ENCODE measurements around the gene NCKAP5.

NCKAP5 gene

GRCh38 chr2:133448195-133448594, 120.1 kb downstream of the NCKAP5 start:
- H3K4me3 ChIP-seq (ENCODE audit: low read depth, low read length): no peak overlapping the region
- no peak for DNase-seq (ENCODE audit: low read depth)
- TF ChIP-seq, protein P1, sequence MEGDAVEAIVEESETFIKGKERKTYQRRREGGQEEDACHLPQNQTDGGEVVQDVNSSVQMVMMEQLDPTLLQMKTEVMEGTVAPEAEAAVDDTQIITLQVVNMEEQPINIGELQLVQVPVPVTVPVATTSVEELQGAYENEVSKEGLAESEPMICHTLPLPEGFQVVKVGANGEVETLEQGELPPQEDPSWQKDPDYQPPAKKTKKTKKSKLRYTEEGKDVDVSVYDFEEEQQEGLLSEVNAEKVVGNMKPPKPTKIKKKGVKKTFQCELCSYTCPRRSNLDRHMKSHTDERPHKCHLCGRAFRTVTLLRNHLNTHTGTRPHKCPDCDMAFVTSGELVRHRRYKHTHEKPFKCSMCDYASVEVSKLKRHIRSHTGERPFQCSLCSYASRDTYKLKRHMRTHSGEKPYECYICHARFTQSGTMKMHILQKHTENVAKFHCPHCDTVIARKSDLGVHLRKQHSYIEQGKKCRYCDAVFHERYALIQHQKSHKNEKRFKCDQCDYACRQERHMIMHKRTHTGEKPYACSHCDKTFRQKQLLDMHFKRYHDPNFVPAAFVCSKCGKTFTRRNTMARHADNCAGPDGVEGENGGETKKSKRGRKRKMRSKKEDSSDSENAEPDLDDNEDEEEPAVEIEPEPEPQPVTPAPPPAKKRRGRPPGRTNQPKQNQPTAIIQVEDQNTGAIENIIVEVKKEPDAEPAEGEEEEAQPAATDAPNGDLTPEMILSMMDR (IDR thresholded peaks at IDR 0.05; ENCODE audit: insufficient read depth, low read depth, low read length, missing control alignments): no peak

- no peak overlapping the region for H3K4me3 ChIP-seq (ENCODE audit: low read depth, low read length)
- TF ChIP-seq, protein P1 (IDR thresholded peaks at IDR 0.05; ENCODE audit: insufficient read depth, low read depth, low read length, missing control alignments): no peak
- no peak for DNase-seq (ENCODE audit: low read depth)
Measured at GRCh38 chr2:133447303-133447702, 121.0 kb downstream of the NCKAP5 start.

DNA sequence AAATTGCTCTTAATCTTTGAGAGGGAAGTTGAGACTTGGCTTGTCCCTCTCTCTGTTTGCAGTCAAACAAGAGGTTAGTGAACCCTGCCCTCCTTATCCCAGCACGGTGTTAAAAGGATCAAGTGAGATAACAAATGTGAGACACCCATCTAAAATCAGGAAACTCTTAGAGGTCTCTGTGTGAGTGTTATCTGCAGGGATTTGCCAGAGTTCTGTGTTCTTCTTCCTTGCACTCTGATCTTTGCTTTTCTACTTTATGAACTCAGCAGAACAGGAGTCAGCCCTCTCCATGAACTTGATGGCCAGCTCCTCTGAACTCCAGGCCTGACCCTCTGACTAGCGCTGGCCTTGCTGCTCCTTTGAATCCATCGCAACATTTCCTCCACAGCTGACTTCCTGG, 123.8 kb downstream of the NCKAP5 start:
- no peak for DNase-seq (ENCODE audit: low read depth)
- TF ChIP-seq, protein P1 (IDR thresholded peaks at IDR 0.05; ENCODE audit: insufficient read depth, low read depth, low read length, missing control alignments): no peak
- H3K4me3 ChIP-seq (ENCODE audit: low read depth, low read length): no peak overlapping the region

- TF ChIP-seq, protein P1 (IDR thresholded peaks at IDR 0.05; ENCODE audit: insufficient read depth, low read depth, low read length, missing control alignments): no peak
- DNase-seq (ENCODE audit: low read depth): no peak
- H3K4me3 ChIP-seq (ENCODE audit: low read depth, low read length): no peak overlapping the region
Measured at GRCh38 chr2:133442393-133442792, 125.9 kb downstream of the NCKAP5 start.

GRCh38 chr2:133439565-133439920, 128.7 kb downstream of the NCKAP5 start:
- no peak overlapping the region for H3K4me3 ChIP-seq (ENCODE audit: low read depth, low read length)
- TF ChIP-seq, protein P1 (IDR thresholded peaks at IDR 0.05; ENCODE audit: insufficient read depth, low read depth, low read length, missing control alignments): no peak
- no peak for DNase-seq (ENCODE audit: low read depth)

DNA sequence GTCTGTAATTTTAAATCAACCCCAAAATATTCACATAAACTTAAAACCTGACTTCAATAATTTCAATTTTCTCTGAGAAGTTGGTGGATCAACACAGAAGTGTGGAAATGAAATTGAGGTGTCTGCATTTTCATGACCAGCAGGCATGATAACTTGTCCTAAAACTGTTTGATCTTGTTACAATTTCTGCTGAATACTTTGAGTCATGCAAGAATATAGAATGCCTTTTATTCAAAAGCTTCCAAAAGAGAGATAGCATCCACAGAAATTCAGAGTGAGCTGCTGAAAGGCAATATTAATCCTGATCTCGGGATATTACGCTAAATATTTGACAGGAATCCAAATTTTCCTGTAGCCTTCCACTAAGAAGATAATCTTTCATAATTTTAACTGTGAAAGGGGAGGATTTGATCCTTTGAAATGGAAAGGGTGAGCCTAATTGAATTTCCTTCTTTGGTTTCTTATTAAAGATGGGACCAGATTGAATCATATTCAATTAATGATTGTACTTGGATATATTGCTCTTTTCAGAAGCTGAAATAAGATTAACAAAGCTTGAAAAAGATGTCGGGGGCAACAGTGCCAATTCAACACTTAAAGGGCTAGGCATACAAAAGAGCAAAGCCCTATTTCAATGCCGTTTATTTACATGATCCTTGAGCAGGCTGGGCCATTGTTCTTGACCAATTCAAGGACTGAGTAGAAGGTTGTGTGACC, 129.3 kb downstream of the NCKAP5 start:
- TF ChIP-seq, protein P1 (IDR thresholded peaks at IDR 0.05; ENCODE audit: insufficient read depth, low read depth, low read length, missing control alignments): no peak
- H3K4me3 ChIP-seq (ENCODE audit: low read depth, low read length): no peak overlapping the region
- no peak for DNase-seq (ENCODE audit: low read depth)

- TF ChIP-seq, protein P1 (IDR thresholded peaks at IDR 0.05; ENCODE audit: insufficient read depth, low read depth, low read length, missing control alignments): no peak
- no peak overlapping the region for H3K4me3 ChIP-seq (ENCODE audit: low read depth, low read length)
- no peak for DNase-seq (ENCODE audit: low read depth)
Measured at GRCh38 chr2:133438026-133438425, 130.2 kb downstream of the NCKAP5 start.

Data from GM12865 (cell line).